ENCODE data around the gene XRCC1. TPM values are rescaled to one million over a fixed set of nuclear protein-coding genes. Genes with fewer than 3 reads are reported as not detected.

Gene XRCC1
- total and polyA plus RNA-seq, 9 of the 15 experiments (the other 6 are each of a cell fraction or from before 2014, with no cell fraction given): 1.5 to 36.9 (median 24.9) TPM

DNA sequence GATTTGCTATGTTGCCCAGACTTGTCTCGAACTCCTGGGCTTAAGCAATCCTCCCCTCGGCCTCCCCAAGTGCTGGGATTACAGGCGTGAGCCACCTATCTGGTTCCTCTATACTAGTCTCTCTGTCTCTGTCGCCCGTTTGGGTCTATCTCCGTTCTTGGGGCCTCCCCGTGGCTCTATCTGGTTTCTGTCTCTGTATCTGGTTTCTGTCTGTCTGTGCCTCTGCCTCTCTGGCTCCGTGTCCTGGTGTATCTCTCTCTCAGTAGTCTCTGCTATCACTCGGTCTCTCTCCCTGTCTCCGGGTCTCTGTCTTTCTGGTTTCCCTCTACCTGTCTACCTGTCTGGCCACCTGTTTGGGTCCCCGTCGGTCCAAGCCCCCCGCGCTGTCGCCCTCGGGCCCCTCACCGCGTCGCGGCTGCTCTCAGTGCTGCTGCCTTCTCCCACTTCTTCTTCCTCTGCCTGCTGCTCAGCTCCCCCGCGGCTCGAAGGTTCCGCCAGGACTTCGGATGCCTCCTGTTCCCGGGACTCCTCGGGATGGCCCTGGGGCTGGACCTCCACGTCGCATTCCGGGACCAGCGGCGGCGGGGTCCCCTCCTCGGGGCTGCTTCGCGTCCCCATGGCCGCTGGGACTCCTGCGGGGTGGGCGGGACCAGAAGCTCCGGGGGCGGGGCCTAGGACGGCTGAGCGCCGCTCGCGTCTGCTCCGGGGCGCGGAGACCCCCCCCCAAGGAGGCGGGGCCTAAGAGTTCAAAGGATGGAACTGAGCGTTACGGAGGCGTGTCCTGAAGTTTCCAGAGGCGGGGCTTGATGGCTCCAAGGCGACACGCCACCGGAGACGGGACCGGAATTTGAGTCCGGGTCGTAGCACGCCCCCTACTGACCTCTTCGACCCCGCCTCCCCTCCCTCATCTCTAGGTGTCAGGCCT is 71.6 kb downstream of the XRCC1 start (continued):
- TF ChIP-seq ETV6 (IDR thresholded peaks at IDR 0.05; ENCODE audit: borderline replicate concordance in 1 of 2, low read depth in 2 of 2, low read length in 1 of 2): no peak
- TF ChIP-seq ETV6 (CRISPR knock-in tag; IDR thresholded peaks at IDR 0.05; ENCODE audit: borderline replicate concordance): no peak
- peak; percentile 22; the same call in 1 of the 2 replicates for TF ChIP-seq CREM (IDR thresholded peaks at IDR 0.05; ENCODE audit: low read depth)
- peak; percentile 72 for TF ChIP-seq CXXC5 (CRISPR knock-in tag; IDR thresholded peaks at IDR 0.05)
- peak; percentile 34 for TF ChIP-seq HMGN3 (IDR thresholded peaks at IDR 0.05; ENCODE audit: borderline replicate concordance, extremely low read depth, insufficient read length, low read depth, low read length)
- TF ChIP-seq, protein P1, sequence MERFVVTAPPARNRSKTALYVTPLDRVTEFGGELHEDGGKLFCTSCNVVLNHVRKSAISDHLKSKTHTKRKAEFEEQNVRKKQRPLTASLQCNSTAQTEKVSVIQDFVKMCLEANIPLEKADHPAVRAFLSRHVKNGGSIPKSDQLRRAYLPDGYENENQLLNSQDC (CRISPR knock-in tag; IDR thresholded peaks at IDR 0.05): no peak
- no peak for TF ChIP-seq BRF1 (IDR thresholded peaks at IDR 0.05; ENCODE audit: borderline replicate concordance, extremely low read depth, insufficient read length)
- TF ChIP-seq RCOR1 (IDR thresholded peaks at IDR 0.05; ENCODE audit: borderline replicate concordance in 1 of 2, low read depth in 2 of 2, low read length in 2 of 2): peak in 1 of 2 experiments; percentile 33; a peak in 1 of 4 replicates
- peak; percentile 64 for TF ChIP-seq GABPB1 (CRISPR knock-in tag; IDR thresholded peaks at IDR 0.05)
- TF ChIP-seq BCL6 (CRISPR knock-in tag; IDR thresholded peaks at IDR 0.05): no peak
- TF ChIP-seq HDAC2 (IDR thresholded peaks at IDR 0.05): peak; percentile 54; the same call in 1 of the 2 replicates
- no peak for TF ChIP-seq ARHGAP35 (IDR thresholded peaks at IDR 0.05; ENCODE audit: partially characterized antibody)
- TF ChIP-seq SRF (CRISPR knock-in tag; IDR thresholded peaks at IDR 0.05): 0 out of 4 replicates have a peak, but pooled peaks of 1 of the 2 experiments have one; percentile 24
- peak; percentile 69; the same call in 1 of the 2 replicates for TF ChIP-seq MTA1 (IDR thresholded peaks at IDR 0.05; ENCODE audit: borderline replicate concordance)
- peak; percentile 83; the same call in 1 of the 2 replicates for TF ChIP-seq ZBTB7A (IDR thresholded peaks at IDR 0.05; ENCODE audit: borderline replicate concordance, control insufficient read depth, low read depth, low read length)
- 0 out of 2 replicates have a peak, but pooled peaks have one; percentile 11 for TF ChIP-seq MBD2 (IDR thresholded peaks at IDR 0.05; ENCODE audit: borderline replicate concordance, low read depth)
- TF ChIP-seq ZNF609 (CRISPR knock-in tag; IDR thresholded peaks at IDR 0.05; ENCODE audit: borderline replicate concordance): no peak
- TF ChIP-seq RBFOX2 (IDR thresholded peaks at IDR 0.05; ENCODE audit: low read depth, low read length): peak; percentile 61
- 0 out of 2 replicates have a peak, but pooled peaks have one; percentile 21 for TF ChIP-seq ZNF263 (CRISPR knock-in tag; IDR thresholded peaks at IDR 0.05; ENCODE audit: borderline replicate concordance)
- peak; percentile 77 for TF ChIP-seq NKRF (IDR thresholded peaks at IDR 0.05; ENCODE audit: borderline replicate concordance)
